Left hindlimb (tissue), 1 donor: Measurements from ENCODE around the gene IL2RG.

Source experiments
- DNase-seq: peaks from one replicate; pipeline ENCODE4 v3.0.0-alpha.2; 2018

Gene IL2RG

GRCh38 chrX:71068044-71068918 lies 43.1 kb downstream of the IL2RG start, which contains the start of gene SNX12:
Gene SNX12, minus strand, starts transcription at chrX:71068334. Its CDS starts 28 bp downstream, at chrX:71068306.
- peak; percentile 94 for DNase-seq

- no peak for DNase-seq
Measured at GRCh38 chrX:71067712-71068043, 43.7 kb downstream of the IL2RG start.

DNA sequence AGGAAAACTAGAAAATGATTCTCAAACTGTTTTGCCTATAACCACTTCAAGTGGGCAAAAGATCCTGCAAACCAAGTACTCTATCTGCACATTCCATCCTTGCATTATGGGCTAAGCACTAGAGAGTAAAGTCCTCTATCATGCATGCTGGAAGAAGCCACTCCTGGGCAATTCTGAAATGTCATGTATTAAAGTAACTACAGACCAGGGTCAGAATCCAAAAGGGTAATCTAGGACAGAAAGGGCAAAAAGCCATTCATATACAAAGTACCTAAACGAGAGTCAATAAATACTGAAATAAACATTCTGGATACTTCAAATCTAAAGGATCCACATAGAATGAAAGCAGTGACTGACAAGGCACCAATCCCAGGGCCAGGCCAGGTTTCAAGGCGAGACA lies 44.3 kb downstream of the IL2RG start:
- DNase-seq, result no peak

- DNase-seq, result no peak
Measured at GRCh38 chrX:71060127-71060526, 51.2 kb downstream of the IL2RG start.

- no peak for DNase-seq
Measured at GRCh38 chrX:71057848-71058530, 53.4 kb downstream of the IL2RG start.
